HG03354 (cell line): Measurements from ENCODE around the gene RETREG1.
"Not testable (repeated sequence)": the region's sequence is repeated elsewhere in the genome, so short reads cannot be mapped to it uniquely, and the experiment has no call there.

Source experiments
- ATAC-seq: cut with Tn5 transposase; IDR thresholded peaks from one replicate; pipeline ENCODE4 v1.9.1; 2021; ENCODE audit warnings: mild to moderate bottlenecking; ENCODE audit not compliant: unreplicated experiment, poor library complexity, severe bottlenecking

Gene RETREG1

DNA sequence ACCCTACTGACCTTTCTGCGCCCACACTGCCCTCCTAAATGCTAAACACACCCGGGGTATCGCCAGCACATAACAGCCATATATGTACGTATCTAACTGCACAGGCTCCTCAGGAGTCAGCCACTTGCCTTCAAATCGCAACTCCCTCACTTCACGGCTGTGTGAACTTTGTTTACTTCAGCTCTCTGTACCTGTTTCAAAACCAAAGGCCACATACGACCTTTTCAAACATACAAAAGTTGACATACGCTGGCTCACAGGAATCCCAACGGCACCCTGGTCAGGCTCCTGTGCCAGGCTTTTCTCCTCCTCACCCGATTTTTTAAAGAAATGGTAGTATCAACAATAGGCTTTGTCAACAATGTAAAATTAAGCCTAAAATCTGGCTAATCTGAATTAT is 112.2 kb downstream of the RETREG1 start:
- no peak for ATAC-seq

DNA sequence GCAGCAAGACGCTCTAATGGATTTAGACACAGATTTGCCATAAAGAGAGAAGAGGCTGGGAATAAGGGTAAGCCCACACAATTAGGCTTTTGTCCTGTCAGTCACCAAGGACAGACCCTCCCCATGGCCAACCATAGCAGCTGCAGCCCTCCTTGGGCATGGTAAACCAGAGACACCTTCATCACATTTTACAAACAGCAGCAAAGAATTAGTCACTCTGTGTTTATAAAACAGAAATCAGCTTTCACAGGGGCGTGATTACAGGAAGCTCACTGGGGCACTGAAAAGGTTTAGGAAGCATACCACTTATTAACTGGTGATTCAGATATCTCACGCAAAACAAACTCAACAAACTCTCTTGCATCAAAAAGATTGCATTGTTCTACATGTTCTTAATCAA is 113.9 kb downstream of the RETREG1 start:
- no peak for ATAC-seq

- no peak for ATAC-seq
These were observed 116.8 kb downstream of the RETREG1 start for GRCh38 chr5:16500024-16500423.

DNA sequence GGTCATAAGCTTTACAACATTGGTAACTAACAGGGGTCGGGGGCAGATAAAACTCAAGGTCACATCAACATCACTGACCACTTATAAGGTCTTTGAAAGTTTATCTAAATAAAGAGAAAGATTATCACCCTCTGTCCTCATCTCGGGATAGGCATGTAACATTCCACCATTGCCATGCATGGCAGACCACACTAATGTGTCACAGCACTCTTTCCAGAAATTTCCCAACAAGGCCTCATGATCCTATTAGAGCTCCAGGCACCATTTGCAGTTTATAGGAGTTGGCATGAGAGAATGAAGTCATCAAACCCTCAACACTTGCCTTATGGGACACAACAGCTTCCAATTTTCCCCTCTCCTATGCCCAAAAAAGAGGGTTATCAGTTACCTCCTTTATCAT is 119.3 kb downstream of the RETREG1 start:
- no peak for ATAC-seq

DNA sequence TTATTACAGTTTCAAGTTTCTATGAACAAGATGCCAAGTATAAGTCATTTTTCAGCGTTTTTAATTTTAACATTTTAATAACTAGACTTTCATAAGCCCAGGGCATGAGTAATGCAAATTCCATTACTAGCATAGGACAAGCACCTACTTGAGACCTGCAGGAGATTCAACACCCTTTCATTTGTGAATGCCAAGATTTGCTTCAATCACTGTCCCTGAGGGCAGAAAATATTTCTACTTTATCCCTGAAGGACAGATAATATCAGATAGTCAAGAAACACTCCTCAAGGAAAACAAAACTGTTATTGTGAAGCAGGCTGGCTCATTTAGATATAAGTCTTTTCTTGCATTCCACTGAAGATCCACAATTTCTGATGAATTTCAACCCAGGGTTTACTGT is 123.5 kb downstream of the RETREG1 start:
- ATAC-seq: no peak

- peak; percentile 54 for ATAC-seq
These were observed 124.2 kb downstream of the RETREG1 start for GRCh38 chr5:16492398-16493140.

DNA sequence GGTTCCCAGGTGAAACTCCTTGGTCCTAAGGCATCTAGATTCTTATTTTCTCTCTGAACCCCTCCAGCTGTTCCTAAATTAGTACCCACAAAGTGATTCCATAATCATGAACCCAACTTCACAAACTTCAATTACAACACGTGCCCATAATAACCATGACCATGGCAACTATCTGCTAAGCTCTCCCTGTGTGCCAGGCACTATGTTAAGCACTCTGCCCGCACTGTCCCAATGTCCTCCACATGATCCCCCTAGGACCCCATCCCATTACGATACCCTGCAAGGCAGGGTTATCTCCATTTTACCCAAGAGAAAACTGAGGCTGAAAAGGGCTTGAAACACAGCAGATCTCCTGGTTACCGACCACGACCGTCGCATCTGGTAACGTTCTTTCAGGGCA is 125.9 kb downstream of the RETREG1 start:
- no peak for ATAC-seq

DNA sequence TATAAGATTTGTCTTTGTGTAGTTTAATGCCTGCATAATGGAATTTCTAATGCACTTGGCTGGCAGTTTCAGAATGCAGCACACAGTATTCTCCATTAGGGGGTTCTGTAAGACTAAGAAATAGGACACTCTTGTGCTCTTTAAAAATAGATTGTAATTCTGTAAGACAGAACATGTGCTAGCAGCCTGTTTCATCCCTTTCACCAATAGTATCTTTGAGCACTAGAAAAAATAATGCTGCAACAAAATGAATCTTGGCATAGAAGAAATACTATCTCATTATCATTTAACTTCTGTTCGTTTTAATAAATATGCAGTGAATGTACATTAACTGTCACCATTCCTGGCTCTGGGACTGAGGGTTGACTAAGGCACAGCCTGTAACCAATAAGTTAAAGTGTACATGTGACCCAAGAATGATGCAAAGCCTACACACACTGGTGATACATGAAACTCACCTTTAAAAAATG is 127.4 kb downstream of the RETREG1 start:
- ATAC-seq: peak; percentile 78

- no peak for ATAC-seq
These were observed 129.3 kb downstream of the RETREG1 start for GRCh38 chr5:16487456-16487855.

DNA sequence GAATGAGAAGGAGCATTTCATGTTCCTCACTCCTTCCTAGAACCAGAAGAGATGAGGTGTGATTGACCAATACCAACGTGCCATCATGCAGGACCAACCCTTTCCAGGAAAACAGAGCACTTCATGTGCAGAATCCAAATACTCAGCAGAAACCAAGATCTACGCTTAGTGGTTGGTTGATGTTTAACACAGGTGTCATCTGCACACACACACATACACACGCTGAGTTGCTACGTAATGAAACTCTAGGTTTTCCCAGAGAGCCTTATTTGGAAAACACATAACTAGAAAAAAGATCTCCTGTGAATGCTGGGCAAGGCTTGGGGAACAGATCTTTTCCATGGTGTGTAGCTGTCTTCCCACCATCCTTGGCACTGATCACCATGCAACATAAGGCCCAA is 130.1 kb downstream of the RETREG1 start:
- no peak for ATAC-seq

DNA sequence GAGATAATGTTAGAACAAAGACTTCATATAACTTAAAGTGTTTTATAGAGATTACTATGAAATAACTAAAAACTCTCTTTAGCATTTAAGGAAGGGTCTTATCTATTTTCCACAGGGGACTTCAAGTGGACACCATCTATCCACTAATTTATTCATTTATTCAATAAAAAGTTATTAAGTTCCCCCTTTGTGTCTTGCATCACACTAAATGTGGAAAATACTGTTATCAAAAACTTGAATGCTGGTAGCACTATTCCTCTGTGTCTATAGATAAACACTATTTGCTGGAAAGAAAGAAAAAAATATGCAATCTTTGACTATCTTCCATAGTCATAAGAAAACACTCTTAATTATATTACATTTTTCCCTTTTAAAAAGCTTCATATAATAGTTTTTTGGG is 131.1 kb downstream of the RETREG1 start:
- no peak for ATAC-seq

- no peak for ATAC-seq
These were observed 132.7 kb downstream of the RETREG1 start for GRCh38 chr5:16484081-16484480.

GRCh38 chr5:16483361-16483760 is 133.4 kb downstream of the RETREG1 start:
- no peak for ATAC-seq

GRCh38 chr5:16482891-16483290 is 133.9 kb downstream of the RETREG1 start:
- ATAC-seq: no peak

GRCh38 chr5:16480821-16481538 is 135.8 kb downstream of the RETREG1 start:
- ATAC-seq: no peak

GRCh38 chr5:16480144-16480543 is 136.7 kb downstream of the RETREG1 start:
- no peak for ATAC-seq

DNA sequence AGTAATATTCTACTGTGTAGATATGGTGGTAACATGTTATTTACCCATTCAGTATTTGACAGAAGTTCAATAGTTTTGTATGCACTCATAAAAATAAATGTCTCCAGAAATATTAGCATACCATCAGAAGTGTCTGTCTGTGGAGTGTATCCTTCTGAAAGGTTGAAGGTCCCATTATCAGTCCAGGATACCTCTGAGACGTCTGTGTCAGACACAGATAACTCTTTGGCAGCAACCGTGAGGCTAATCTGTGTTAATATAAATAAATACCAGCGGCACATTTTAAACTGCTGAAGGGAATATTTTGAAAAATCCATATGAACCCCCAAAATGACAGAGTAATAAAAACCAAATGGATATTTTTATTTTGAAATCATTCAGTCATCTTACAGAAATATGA is 139.3 kb downstream of the RETREG1 start:
- no peak for ATAC-seq

DNA sequence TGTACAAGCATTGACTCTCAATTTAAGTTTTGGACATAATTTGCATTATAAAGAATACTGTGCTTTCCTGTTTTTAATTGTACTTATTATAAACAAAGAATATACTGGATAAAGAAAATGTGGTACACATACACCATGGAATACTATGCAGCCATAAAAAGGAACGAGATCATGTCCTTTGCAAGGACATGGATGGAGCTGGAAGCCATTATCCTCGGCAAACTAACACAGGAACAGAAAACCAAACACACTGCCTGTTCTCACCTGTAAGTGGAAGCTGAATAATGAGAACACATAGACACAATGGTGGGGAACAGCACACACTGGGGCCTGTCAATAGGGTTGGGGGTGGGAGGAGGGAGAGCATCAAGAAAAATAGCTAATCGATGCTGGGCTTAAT is 140.4 kb downstream of the RETREG1 start:
- ATAC-seq: not testable (repeated sequence)

DNA sequence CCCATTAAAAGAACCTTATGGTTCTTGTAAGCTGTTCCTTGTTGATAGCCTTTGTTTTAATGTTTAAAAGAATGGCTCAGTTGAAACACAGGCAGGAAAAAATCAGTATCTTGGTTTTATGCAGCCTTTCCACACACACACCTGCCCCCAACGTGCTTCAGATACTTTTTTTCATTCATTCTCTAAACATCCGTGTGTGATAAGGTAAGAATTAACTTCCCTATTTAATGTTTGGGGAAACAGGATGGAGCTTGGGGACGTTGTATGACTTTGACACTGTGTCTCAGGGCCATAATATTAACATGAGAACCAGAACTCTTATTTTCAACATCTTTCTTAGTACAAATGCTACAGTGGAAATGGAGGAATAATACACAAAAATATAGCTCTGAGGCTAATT is 145.4 kb downstream of the RETREG1 start:
- ATAC-seq: no peak

- peak; percentile 73 for ATAC-seq
These were observed 149.2 kb downstream of the RETREG1 start for GRCh38 chr5:16467363-16468219.
